ENCODE results near the gene LINGO3. TPM values are rescaled to one million over a fixed set of nuclear protein-coding genes. Genes with fewer than 3 reads are reported as not detected.
A peak's percentile ranks its signal among the peaks of the same experiment; 100 is the strongest.

Gene LINGO3
- total RNA-seq, 1 experiment from 2014 or later, result 1.3 TPM

- H3K4me1 Mint-ChIP-seq (ENCODE audit: low read depth, unreplicated experiment), result peaks cover 18% of the 10 kb centered on the region
Measured at GRCh38 chr19:2338751-2339643, 31.0 kb upstream of the LINGO3 start.

GRCh38 chr19:2338055-2338615 is 30.2 kb upstream of the LINGO3 start:
- TSS peak; percentile 9 for BruUV-seq (replicated peaks)
- intact Hi-C loops (cut with micrococcal nuclease; ENCODE audit: unreplicated experiment), result no loop called here
- ChIA-PET POLR2A (interaction anchor here (0.6 kb wide), 1 partner anchor 174 kb away, joined by 8 read pairs; no protein-coding TSS in a partner anchor), CTCF (interaction anchor here (0.6 kb wide), 1 partner anchor 39 kb away, joined by 4 read pairs; no protein-coding TSS in a partner anchor)
- H3K27me3 Mint-ChIP-seq (ENCODE audit: insufficient read depth, unreplicated experiment), result no peaks in the 10 kb centered on the region
- TF ChIP-seq CTCF (IDR thresholded peaks at IDR 0.05; ENCODE audit: insufficient read depth in 1 of 2, low read depth in 1 of 2, low read length in 1 of 2, severe bottlenecking in 1 of 2, unreplicated experiment in 1 of 2), result no peak
- H3K4me3 Mint-ChIP-seq (ENCODE audit: unreplicated experiment), result no peak overlapping the region
- peaks cover 28% of the 10 kb centered on the region for H3K36me3 Mint-ChIP-seq (ENCODE audit: insufficient read depth, unreplicated experiment)
- Histone ChIP-seq H3K27me3 (replicated peaks; ENCODE audit: control insufficient read depth, insufficient read depth, low read length) (no peaks in the 10 kb centered on the region), H3K4me3 (ENCODE audit: low read depth, low read length) (no peak overlapping the region), H3K36me3 (ENCODE audit: control insufficient read depth, insufficient read depth, low read length) (peaks cover 4% of the 10 kb centered on the region), H3K4me1 (peaks cover 39% of the 10 kb centered on the region), H3K9me3 (peaks cover 2% of the 10 kb centered on the region; the same call in 1 of the 2 replicates)
- no peaks in the 10 kb centered on the region for H3K9me3 Mint-ChIP-seq (ENCODE audit: unreplicated experiment)
- H3K27ac Mint-ChIP-seq (ENCODE audit: unreplicated experiment), result peak overlapping the region; percentile 85
- peaks cover 25% of the 10 kb centered on the region for H3K4me1 Mint-ChIP-seq (ENCODE audit: low read depth, unreplicated experiment)
- no peak for DNase-seq

More at GRCh38 chr19:2338751-2339643, 31.0 kb upstream of the LINGO3 start:
- Mint-ChIP-seq H3K36me3 (ENCODE audit: insufficient read depth, unreplicated experiment) (peaks cover 22% of the 10 kb centered on the region), H3K9me3 (ENCODE audit: unreplicated experiment) (no peaks in the 10 kb centered on the region), H3K27me3 (ENCODE audit: insufficient read depth, unreplicated experiment) (no peaks in the 10 kb centered on the region), H3K27ac (ENCODE audit: unreplicated experiment) (peak overlapping the region; percentile 85), H3K4me3 (ENCODE audit: unreplicated experiment) (no peak overlapping the region)
- BruUV-seq (replicated peaks), result no TSS peak
- TF ChIP-seq CTCF (IDR thresholded peaks at IDR 0.05; ENCODE audit: insufficient read depth in 1 of 2, low read depth in 1 of 2, low read length in 1 of 2, severe bottlenecking in 1 of 2, unreplicated experiment in 1 of 2), result no peak
- Histone ChIP-seq H3K36me3 (ENCODE audit: control insufficient read depth, insufficient read depth, low read length) (peaks cover 3% of the 10 kb centered on the region), H3K4me3 (ENCODE audit: low read depth, low read length) (no peak overlapping the region), H3K4me1 (peaks cover 41% of the 10 kb centered on the region), H3K27me3 (replicated peaks; ENCODE audit: control insufficient read depth, insufficient read depth, low read length) (no peaks in the 10 kb centered on the region), H3K9me3 (peaks cover 2% of the 10 kb centered on the region; the same call in 1 of the 2 replicates)
- ChIA-PET CTCF (no interaction called here), POLR2A (interaction anchor here (0.6 kb wide), 1 partner anchor 45 kb away, joined by 5 read pairs; no protein-coding TSS in a partner anchor)
- DNase-seq, result no peak
- intact Hi-C loops (cut with micrococcal nuclease; ENCODE audit: unreplicated experiment), result no loop called here

- H3K9me3 ChIP-seq, result peaks cover 2% of the 10 kb centered on the region; the same call in 1 of the 2 replicates
- peaks cover 32% of the 10 kb centered on the region for H3K4me1 ChIP-seq
- H3K36me3 ChIP-seq (ENCODE audit: control insufficient read depth, insufficient read depth, low read length), result peaks cover 4% of the 10 kb centered on the region
- peak; percentile 17 to 18 for TF ChIP-seq CTCF (IDR thresholded peaks at IDR 0.05; ENCODE audit: insufficient read depth in 1 of 2, low read depth in 1 of 2, low read length in 1 of 2, severe bottlenecking in 1 of 2, unreplicated experiment in 1 of 2)
- Mint-ChIP-seq H3K36me3 (ENCODE audit: insufficient read depth, unreplicated experiment) (peaks cover 25% of the 10 kb centered on the region), H3K4me1 (ENCODE audit: low read depth, unreplicated experiment) (peaks cover 25% of the 10 kb centered on the region), H3K27me3 (ENCODE audit: insufficient read depth, unreplicated experiment) (no peaks in the 10 kb centered on the region), H3K9me3 (ENCODE audit: unreplicated experiment) (no peaks in the 10 kb centered on the region), H3K27ac (ENCODE audit: unreplicated experiment) (peak overlapping the region; percentile 85), H3K4me3 (ENCODE audit: unreplicated experiment) (no peak overlapping the region)
- DNase-seq, result peak; percentile 64 to 77
- intact Hi-C loops (cut with micrococcal nuclease; ENCODE audit: unreplicated experiment), result no loop called here
- ChIA-PET CTCF (no interaction called here), POLR2A (no interaction called here)
- no TSS peak for BruUV-seq (replicated peaks)
- no peaks in the 10 kb centered on the region for H3K27me3 ChIP-seq (replicated peaks; ENCODE audit: control insufficient read depth, insufficient read depth, low read length)
- H3K4me3 ChIP-seq (ENCODE audit: low read depth, low read length), result no peak overlapping the region
Measured at GRCh38 chr19:2337329-2337707, 29.4 kb upstream of the LINGO3 start.
